Measurements from ENCODE around the gene GLRA3.

Gene GLRA3

DNA sequence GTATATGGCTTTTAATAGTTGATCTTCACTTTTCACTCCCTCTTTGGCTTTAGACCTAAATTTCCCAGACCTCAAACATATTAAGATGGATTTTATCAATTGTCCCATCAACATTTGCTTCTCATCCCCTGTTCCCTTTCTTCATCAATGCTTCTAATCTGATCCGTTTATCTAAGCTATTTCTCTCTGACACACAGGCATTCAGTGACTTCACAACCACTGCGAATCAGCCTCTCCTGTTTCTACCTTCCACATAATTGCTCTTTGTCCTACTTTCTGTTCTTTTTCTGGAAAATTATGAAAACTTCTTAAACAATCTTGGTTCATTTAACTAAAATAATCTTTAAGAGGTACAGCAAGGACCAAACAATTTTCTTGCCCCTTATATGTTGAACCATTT is 115.2 kb downstream of the GLRA3 start:
- no peak overlapping the region for H3K27ac ChIP-seq
- TF ChIP-seq ZFX (IDR thresholded peaks at IDR 0.05): no peak
- TF ChIP-seq, protein P1, sequence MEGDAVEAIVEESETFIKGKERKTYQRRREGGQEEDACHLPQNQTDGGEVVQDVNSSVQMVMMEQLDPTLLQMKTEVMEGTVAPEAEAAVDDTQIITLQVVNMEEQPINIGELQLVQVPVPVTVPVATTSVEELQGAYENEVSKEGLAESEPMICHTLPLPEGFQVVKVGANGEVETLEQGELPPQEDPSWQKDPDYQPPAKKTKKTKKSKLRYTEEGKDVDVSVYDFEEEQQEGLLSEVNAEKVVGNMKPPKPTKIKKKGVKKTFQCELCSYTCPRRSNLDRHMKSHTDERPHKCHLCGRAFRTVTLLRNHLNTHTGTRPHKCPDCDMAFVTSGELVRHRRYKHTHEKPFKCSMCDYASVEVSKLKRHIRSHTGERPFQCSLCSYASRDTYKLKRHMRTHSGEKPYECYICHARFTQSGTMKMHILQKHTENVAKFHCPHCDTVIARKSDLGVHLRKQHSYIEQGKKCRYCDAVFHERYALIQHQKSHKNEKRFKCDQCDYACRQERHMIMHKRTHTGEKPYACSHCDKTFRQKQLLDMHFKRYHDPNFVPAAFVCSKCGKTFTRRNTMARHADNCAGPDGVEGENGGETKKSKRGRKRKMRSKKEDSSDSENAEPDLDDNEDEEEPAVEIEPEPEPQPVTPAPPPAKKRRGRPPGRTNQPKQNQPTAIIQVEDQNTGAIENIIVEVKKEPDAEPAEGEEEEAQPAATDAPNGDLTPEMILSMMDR (conservative IDR thresholded peaks at IDR 0.05): no peak

DNA sequence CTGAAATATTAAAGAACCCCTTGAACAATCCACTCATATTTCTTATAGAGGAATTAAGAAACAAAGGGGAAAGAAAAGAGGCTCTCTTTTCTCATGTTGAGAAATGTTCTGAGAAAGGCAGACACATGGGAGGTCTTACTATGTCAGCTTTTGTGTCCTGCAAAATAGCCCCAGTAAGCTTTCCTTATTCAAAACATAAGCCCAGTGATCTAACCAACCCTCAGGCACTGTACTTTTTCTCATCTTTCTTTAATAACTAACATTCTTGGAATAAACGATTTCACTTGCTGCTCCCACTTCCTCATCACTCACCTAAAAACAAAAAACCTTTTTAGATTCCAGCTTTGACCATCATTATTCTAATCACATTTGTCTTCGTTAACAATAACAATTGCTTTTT is 115.9 kb downstream of the GLRA3 start:
- no peak overlapping the region for H3K27ac ChIP-seq
- TF ChIP-seq ZFX (IDR thresholded peaks at IDR 0.05): no peak
- TF ChIP-seq, protein P1 (conservative IDR thresholded peaks at IDR 0.05): no peak

DNA sequence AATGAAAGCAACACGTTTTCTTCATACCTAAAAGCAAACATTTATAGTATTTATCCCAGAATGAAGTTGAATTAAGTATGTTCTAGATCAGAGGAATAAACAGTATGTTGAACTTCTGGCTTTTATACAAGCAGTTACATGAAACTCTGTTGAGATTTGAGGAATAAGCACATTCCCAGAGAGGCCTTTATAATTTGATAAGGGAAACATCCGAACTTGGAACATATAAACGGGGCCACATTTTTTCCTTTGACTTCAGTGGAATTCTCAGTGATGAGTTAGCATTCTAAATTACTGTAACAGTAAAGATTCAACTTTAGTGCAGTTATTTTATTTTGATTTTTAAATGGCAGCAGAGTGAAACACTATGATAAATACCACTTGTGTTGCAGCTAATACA is 119.5 kb downstream of the GLRA3 start:
- TF ChIP-seq, protein P1 (conservative IDR thresholded peaks at IDR 0.05): no peak
- no peak for TF ChIP-seq ZFX (IDR thresholded peaks at IDR 0.05)
- H3K27ac ChIP-seq: no peak overlapping the region

DNA sequence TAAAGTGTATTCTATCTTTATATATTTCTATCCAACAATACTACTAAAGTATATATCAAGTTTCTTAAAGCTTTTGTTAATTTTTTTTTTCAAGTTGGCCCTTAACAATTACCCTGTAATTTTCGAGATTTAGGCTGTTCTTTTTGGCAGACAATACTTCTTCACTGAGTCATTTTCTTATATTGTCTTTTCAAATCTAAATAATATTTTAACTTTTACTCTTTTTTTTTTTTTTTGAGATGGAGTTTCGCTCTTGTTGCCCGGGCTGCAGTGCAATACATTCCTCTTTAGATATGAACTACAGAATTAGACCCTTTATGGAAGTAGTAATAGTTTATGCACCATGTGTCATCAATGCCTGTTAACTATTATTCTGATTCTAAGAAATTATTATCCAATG is 120.7 kb downstream of the GLRA3 start:
- TF ChIP-seq, protein P1 (conservative IDR thresholded peaks at IDR 0.05): no peak
- TF ChIP-seq ZFX (IDR thresholded peaks at IDR 0.05): no peak
- H3K27ac ChIP-seq: no peak overlapping the region

DNA sequence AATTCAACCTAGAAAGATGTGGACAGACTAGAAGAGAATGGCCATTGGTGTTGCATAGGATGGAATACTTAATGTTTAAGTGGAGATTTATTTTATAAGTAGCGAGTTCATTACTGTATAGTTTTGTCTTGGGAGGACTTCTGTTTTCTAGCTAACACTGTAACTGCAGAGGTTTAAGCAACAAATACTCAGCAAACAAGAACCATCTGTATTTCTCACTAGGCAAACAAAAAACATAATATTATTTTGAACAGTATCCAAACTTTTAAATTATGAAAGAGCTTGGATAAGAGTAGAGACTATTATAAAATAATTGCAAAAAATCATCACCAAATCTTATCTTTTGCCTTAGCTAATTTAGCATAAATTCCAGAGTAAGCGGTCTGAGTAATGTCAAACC is 121.1 kb downstream of the GLRA3 start:
- no peak overlapping the region for H3K27ac ChIP-seq
- no peak for TF ChIP-seq ZFX (IDR thresholded peaks at IDR 0.05)
- TF ChIP-seq, protein P1 (conservative IDR thresholded peaks at IDR 0.05): no peak

DNA sequence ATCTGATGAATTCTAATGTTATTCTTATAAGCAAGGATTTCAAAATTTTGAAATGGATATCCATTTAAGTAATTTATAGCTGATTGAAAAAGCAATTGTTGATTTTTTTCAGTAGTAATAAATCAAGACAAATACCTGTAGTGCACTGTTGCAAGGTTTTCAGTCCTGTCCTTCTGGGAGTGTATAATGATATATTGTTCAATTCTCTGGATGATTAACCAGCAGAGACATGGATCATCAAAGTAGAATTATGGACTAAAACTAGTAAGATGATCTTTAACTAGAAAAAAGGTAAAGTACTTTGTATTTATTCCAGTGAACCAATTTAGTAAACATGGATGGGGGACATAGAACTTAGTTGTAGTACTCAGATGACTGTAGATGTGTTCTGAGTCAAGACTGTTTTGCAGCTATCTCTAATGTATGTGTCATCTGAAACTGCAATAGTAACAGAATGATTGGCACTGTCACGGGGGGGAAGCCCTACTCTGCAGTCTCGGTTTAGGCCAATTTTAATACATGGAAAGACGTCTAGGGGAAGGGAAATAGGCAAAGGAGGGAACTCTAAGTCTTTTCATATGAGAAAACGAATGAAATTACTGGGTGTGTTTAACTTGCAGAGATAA is 121.9 kb downstream of the GLRA3 start:
- H3K27ac ChIP-seq: no peak overlapping the region
- no peak for TF ChIP-seq ZFX (IDR thresholded peaks at IDR 0.05)
- TF ChIP-seq, protein P1 (conservative IDR thresholded peaks at IDR 0.05): no peak

DNA sequence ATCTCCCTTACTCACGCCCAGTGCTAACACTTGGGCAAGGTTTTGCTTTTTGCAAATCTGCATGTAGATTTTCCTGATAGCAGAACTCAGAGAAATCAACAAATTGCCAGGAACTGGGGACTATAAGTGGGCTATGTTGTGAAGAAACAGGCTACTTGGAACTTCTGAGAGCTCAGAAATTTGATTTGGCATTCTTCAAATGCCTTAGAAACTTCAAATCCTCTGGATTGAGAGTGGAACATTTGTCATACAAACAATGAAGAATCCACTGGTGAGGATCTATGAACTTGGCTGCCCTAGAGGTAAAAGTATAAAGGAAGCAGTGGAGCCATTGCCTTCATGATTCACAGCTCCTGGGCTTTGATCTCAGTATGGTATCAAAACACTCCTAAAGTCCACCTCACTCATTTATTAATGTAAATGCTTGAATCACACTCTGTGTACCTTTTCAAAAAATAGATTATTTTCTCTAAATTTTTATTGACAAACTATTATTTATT is 126.0 kb downstream of the GLRA3 start:
- no peak overlapping the region for H3K27ac ChIP-seq
- TF ChIP-seq, protein P1 (conservative IDR thresholded peaks at IDR 0.05): no peak
- TF ChIP-seq ZFX (IDR thresholded peaks at IDR 0.05): no peak
